Stimulated activated CD4-positive, alpha-beta T cell treated with anti-CD3 and anti-CD28 coated beads, Interleukin-4, amount 100 ng/mL, for 24 hours (primary cell): ENCODE data around the gene PCDHB14.
"Not testable (repeated sequence)": the region's sequence is repeated elsewhere in the genome, so short reads cannot be mapped to it uniquely, and the experiment has no call there.

ENCODE experiments used
- DNase-seq: peaks from one replicate; pipeline ENCODE4 v3.0.0-alpha.2; 2020

The PCDHB14 gene

GRCh38 chr5:141210849-141211248 is 12.3 kb upstream of the PCDHB14 start:
- DNase-seq = not testable (repeated sequence)

- DNase-seq = peak; percentile 19
Observed at GRCh38 chr5:141213656-141214339, 9.3 kb upstream of the PCDHB14 start, which contains the start of gene PCDHB13. PCDHB13 (plus strand) TSS chr5:141213919; CDS start chr5:141214124, 205 bp downstream.

- not testable (repeated sequence) for DNase-seq
Observed at GRCh38 chr5:141214583-141214982, 8.6 kb upstream of the PCDHB14 start.

GRCh38 chr5:141215504-141215903 is 7.6 kb upstream of the PCDHB14 start:
- not testable (repeated sequence) for DNase-seq

GRCh38 chr5:141216035-141216434 is 7.1 kb upstream of the PCDHB14 start:
- not testable (repeated sequence) for DNase-seq

GRCh38 chr5:141224844-141225243 is 1.7 kb downstream of the PCDHB14 start:
- DNase-seq = not testable (repeated sequence)

- not testable (repeated sequence) for DNase-seq
Observed at GRCh38 chr5:141225421-141225820, 2.3 kb downstream of the PCDHB14 start.

GRCh38 chr5:141234109-141234667 is 11.0 kb downstream of the PCDHB14 start:
- no peak for DNase-seq

GRCh38 chr5:141235922-141236321 is 12.8 kb downstream of the PCDHB14 start:
- not testable (repeated sequence) for DNase-seq

GRCh38 chr5:141236516-141237313 is 13.6 kb downstream of the PCDHB14 start:
- DNase-seq = no peak

- no peak for DNase-seq
Observed at GRCh38 chr5:141241496-141241895, 18.4 kb downstream of the PCDHB14 start.

- peak; percentile 4 for DNase-seq
Observed at GRCh38 chr5:141245250-141245717, 22.1 kb downstream of the PCDHB14 start, which contains the start of gene PCDHB15. PCDHB15 (plus strand) TSS chr5:141245395; CDS start chr5:141245579, 184 bp downstream.

GRCh38 chr5:141246971-141247370 is 23.8 kb downstream of the PCDHB14 start:
- DNase-seq = not testable (repeated sequence)

GRCh38 chr5:141247434-141247833 is 24.3 kb downstream of the PCDHB14 start:
- DNase-seq = not testable (repeated sequence)

- no peak for DNase-seq
Observed at GRCh38 chr5:141250576-141250975, 27.4 kb downstream of the PCDHB14 start.

GRCh38 chr5:141258464-141258863 is 35.3 kb downstream of the PCDHB14 start:
- DNase-seq = no peak

GRCh38 chr5:141258948-141259347 is 35.8 kb downstream of the PCDHB14 start:
- no peak for DNase-seq

GRCh38 chr5:141260458-141261237 is 37.5 kb downstream of the PCDHB14 start:
- DNase-seq = no peak

GRCh38 chr5:141261238-141261546 is 38.0 kb downstream of the PCDHB14 start:
- no peak for DNase-seq

GRCh38 chr5:141269195-141269594 is 46.1 kb downstream of the PCDHB14 start:
- no peak for DNase-seq

- DNase-seq = no peak
Observed at GRCh38 chr5:141272906-141273305, 49.8 kb downstream of the PCDHB14 start.
